GM23338 (cell line): ENCODE data around the gene ARHGEF25. TPM values are rescaled to one million over a fixed set of nuclear protein-coding genes. Genes with fewer than 3 reads are reported as not detected.

Source experiments
- ATAC-seq: fragments of 200-7000 bp; cut with Tn5 transposase; 3 replicates; pipeline ENCODE4 v1.9.1; 2020
- DNase-seq: peaks from one replicate; pipeline ENCODE4 v3.0.0-alpha.2; 2015; ENCODE audit warnings: low spot score
- H2AFZ ChIP-seq: fragments of 200-600 bp; sonication (generic); 2 replicates; pipeline ENCODE4 v1.8.0; 2016; ENCODE audit warnings: antibody characterized with exemption, mild to moderate bottlenecking, moderate library complexity
- H3F3A ChIP-seq: fragments of 200-600 bp; sonication (generic); replicated peaks from 2 replicates; pipeline ENCODE4 v1.8.0; 2017; ENCODE audit warnings: antibody characterized with exemption, mixed run types, low read depth
- H3K27ac ChIP-seq: fragments of 200-600 bp; sonication (generic); 2 replicates; pipeline ENCODE4 v1.6.1; 2016; ENCODE audit warnings: low read depth
- H3K27me3 ChIP-seq: fragments of 200-600 bp; sonication (generic); 2 replicates; pipeline ENCODE4 v1.8.0; 2016; ENCODE audit warnings: mild to moderate bottlenecking, mixed run types, moderate library complexity; ENCODE audit not compliant: insufficient read depth
- H3K36me3 ChIP-seq: fragments of 200-600 bp; sonication (generic); 2 replicates; pipeline ENCODE4 v1.8.0; 2016; ENCODE audit warnings: mild to moderate bottlenecking; ENCODE audit not compliant: insufficient read depth
- H3K4me1 ChIP-seq: fragments of 200-600 bp; sonication (generic); 2 replicates; pipeline ENCODE4 v1.8.0; 2016; ENCODE audit warnings: mild to moderate bottlenecking, moderate library complexity; ENCODE audit not compliant: insufficient read depth
- H3K4me2 ChIP-seq: fragments of 200-600 bp; sonication (generic); 2 replicates; pipeline ENCODE4 v1.7.1; 2017; ENCODE audit warnings: mixed run types
- H3K4me3 ChIP-seq: fragments of 200-600 bp; sonication (generic); 2 replicates; pipeline ENCODE4 v1.6.1; 2016; ENCODE audit warnings: mixed run types
- H3K79me2 ChIP-seq: fragments of 200-600 bp; sonication (generic); replicated peaks from 2 replicates; pipeline ENCODE4 v1.8.0; 2017; ENCODE audit warnings: mild to moderate bottlenecking; ENCODE audit not compliant: insufficient read depth
- H3K9me2 ChIP-seq: fragments of 200-600 bp; sonication (generic); 2 replicates; pipeline ENCODE4 v1.8.0; 2017; ENCODE audit not compliant: insufficient read depth
- H4K20me1 ChIP-seq: fragments of 200-600 bp; sonication (generic); replicated peaks from 2 replicates; pipeline ENCODE4 v1.8.0; 2017; ENCODE audit warnings: mild to moderate bottlenecking; ENCODE audit not compliant: insufficient read depth
- H3K27ac Mint-ChIP-seq: 2 replicates; pipeline ENCODE4 v1.8.0; 2020; ENCODE audit warnings: inconsistent platforms, mild to moderate bottlenecking, moderate library complexity, mixed read lengths
- H3K27me3 Mint-ChIP-seq: 3 replicates; pipeline ENCODE4 v1.8.0; 2022; ENCODE audit warnings: low read depth, mild to moderate bottlenecking, moderate library complexity, mixed read lengths, inconsistent platforms; ENCODE audit not compliant: insufficient read depth, poor library complexity
- H3K36me3 Mint-ChIP-seq: 3 replicates; pipeline ENCODE4 v1.8.0; 2021; ENCODE audit warnings: low read depth, mild to moderate bottlenecking, inconsistent platforms, moderate library complexity, mixed read lengths
- H3K4me1 Mint-ChIP-seq: 3 replicates; pipeline ENCODE4 v1.8.0; 2020; ENCODE audit warnings: mild to moderate bottlenecking, inconsistent platforms, mixed read lengths
- H3K4me3 Mint-ChIP-seq: 3 replicates; pipeline ENCODE4 v1.8.0; 2021; ENCODE audit warnings: moderate library complexity, mild to moderate bottlenecking, inconsistent platforms, mixed read lengths
- H3K9me3 Mint-ChIP-seq: 3 replicates; pipeline ENCODE4 v1.8.0; 2020; ENCODE audit warnings: moderate library complexity, mild to moderate bottlenecking, inconsistent platforms, mixed read lengths
- EZH2 ChIP-seq: fragments of 200-600 bp; sonication (generic); IDR thresholded peaks from one replicate; pipeline ENCODE4 v1.8.0; 2017; ENCODE audit warnings: antibody characterized with exemption, mild to moderate bottlenecking, low read depth; ENCODE audit not compliant: unreplicated experiment
- EZH2phosphoT487 ChIP-seq: fragments of 200-600 bp; sonication (generic); IDR thresholded peaks from one replicate; pipeline ENCODE4 v1.8.1; 2018; ENCODE audit warnings: antibody characterized with exemption; ENCODE audit not compliant: unreplicated experiment
- JUNB ChIP-seq: IDR thresholded peaks from one replicate; pipeline ENCODE4 v1.6.1; 2016; ENCODE audit warnings: antibody characterized with exemption; ENCODE audit not compliant: unreplicated experiment
- POLR2AphosphoS5 ChIP-seq: IDR thresholded peaks from 2 replicates; pipeline ENCODE4 v1.6.1; 2016; ENCODE audit warnings: antibody characterized with exemption, low read depth
- STAT1 ChIP-seq: IDR thresholded peaks from one replicate; pipeline ENCODE4 v1.6.1; 2016; ENCODE audit warnings: antibody characterized with exemption; ENCODE audit not compliant: unreplicated experiment
- ZNF114 ChIP-seq: fragments of 250-450 bp; sonication (Bioruptor Pico); IDR thresholded peaks from 2 replicates; pipeline ENCODE4 v1.5.0; 2020; ENCODE audit warnings: mild to moderate bottlenecking, moderate library complexity
- ZNF331 ChIP-seq: fragments of 250-450 bp; sonication (Bioruptor Pico); IDR thresholded peaks from 2 replicates; pipeline ENCODE4 v1.5.0; 2020; ENCODE audit warnings: low read depth, mild to moderate bottlenecking, moderate library complexity
- polyA plus RNA-seq: library from polyadenylated mRNA; unstranded; fragments of >200 nt; fragmentation: Nextera tagmentation; extraction: Ambion mirVana; gene quantifications from 2 replicates; pipeline ENCODE4 v1.2.1, GENCODE V29; 2016
- total RNA-seq: library from RNA; depleted of rRNA; stranded (reverse); fragments of >200 nt; shearing (Covaris generic); gene quantifications from 2 replicates; pipeline ENCODE4 v1.2.3, GENCODE V29; 2014
- TF ChIP-seq, protein P1 (sequence below): IDR thresholded peaks from 2 replicates; pipeline ENCODE4 v1.6.1; 2016; ENCODE audit warnings: antibody characterized with exemption
- TF ChIP-seq, protein P2 (sequence below), 2 experiments: fragments of 200-600 bp in 1 of 2; sonication (generic) in 1 of 2; conservative IDR thresholded peaks; 2 replicates each; pipeline versions ENCODE4 v1.5.1 to v1.6.1; 2016 to 2017; ENCODE audit warnings: antibody characterized with exemption in 2 of 2, low read depth in 2 of 2, mild to moderate bottlenecking in 2 of 2, moderate library complexity in 1 of 2

Gene ARHGEF25
- total and polyA plus RNA-seq, 2 experiments from 2014 or later, result 0.53 to 10.2 TPM

DNA sequence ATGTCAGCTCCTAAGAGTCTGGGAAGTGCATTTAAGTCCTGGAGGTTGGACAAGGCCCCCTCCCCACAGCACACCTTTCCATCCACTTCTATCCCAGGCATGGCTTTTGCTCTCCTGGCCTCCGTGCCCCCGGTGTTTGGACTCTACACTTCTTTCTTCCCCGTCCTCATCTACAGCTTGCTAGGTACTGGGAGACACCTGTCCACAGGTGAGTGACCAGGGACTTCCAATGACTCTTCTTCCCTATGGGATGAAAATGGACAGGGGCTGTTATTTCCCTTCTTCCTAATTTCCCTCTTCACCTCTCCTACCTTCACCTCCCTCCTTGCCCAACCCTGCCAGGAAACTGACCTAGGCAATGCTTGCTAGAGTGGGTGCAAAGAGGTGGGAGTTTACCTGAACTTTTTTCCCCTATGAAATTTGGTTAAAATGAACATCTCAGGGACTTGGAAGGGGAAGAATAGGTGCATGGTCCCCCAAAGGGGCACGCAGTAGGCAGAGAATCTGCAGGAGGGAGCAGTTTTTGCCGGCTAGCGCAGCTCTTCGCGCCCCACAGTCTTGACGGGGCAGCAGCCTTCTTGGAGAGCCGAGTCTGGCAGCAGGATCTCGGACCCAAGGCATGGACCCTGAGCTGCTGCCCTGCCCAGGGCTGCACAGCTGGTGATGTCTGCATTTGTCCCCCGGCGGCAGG lies 9.2 kb downstream of the ARHGEF25 start:
- Histone ChIP-seq H3K27ac (no peak overlapping the region), H3K79me2 (no peaks in the 10 kb centered on the region), H3K9me2 (no peaks in the 10 kb centered on the region), H3K4me3 (peak overlapping the region; percentile 59), H2AFZ (no peak overlapping the region; the same call in 1 of the 2 replicates), H3F3A (0 out of 2 replicates have a peak, but pooled peaks cover 13% of the 10 kb centered on the region), H3K4me1 (peaks cover 24% of the 10 kb centered on the region), H3K4me2 (peak overlapping the region; percentile 87), H4K20me1 (peaks cover 8% of the 10 kb centered on the region), H3K27me3 (peaks cover 100% of the 10 kb centered on the region), H3K36me3 (peaks cover 4% of the 10 kb centered on the region; the same call in 1 of the 2 replicates)
- TF ChIP-seq, protein P1, sequence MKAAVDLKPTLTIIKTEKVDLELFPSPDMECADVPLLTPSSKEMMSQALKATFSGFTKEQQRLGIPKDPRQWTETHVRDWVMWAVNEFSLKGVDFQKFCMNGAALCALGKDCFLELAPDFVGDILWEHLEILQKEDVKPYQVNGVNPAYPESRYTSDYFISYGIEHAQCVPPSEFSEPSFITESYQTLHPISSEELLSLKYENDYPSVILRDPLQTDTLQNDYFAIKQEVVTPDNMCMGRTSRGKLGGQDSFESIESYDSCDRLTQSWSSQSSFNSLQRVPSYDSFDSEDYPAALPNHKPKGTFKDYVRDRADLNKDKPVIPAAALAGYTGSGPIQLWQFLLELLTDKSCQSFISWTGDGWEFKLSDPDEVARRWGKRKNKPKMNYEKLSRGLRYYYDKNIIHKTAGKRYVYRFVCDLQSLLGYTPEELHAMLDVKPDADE, result no peak
- TF ChIP-seq POLR2AphosphoS5, result no peak
- no peak for TF ChIP-seq JUNB
- peak; percentile 70 for TF ChIP-seq EZH2
- TF ChIP-seq, protein P2, sequence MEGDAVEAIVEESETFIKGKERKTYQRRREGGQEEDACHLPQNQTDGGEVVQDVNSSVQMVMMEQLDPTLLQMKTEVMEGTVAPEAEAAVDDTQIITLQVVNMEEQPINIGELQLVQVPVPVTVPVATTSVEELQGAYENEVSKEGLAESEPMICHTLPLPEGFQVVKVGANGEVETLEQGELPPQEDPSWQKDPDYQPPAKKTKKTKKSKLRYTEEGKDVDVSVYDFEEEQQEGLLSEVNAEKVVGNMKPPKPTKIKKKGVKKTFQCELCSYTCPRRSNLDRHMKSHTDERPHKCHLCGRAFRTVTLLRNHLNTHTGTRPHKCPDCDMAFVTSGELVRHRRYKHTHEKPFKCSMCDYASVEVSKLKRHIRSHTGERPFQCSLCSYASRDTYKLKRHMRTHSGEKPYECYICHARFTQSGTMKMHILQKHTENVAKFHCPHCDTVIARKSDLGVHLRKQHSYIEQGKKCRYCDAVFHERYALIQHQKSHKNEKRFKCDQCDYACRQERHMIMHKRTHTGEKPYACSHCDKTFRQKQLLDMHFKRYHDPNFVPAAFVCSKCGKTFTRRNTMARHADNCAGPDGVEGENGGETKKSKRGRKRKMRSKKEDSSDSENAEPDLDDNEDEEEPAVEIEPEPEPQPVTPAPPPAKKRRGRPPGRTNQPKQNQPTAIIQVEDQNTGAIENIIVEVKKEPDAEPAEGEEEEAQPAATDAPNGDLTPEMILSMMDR (conservative IDR thresholded peaks at IDR 0.05; ENCODE audit: low read depth in 2 of 2), result no peak
- no peak for TF ChIP-seq EZH2phosphoT487
- Mint-ChIP-seq H3K27ac (no peak overlapping the region), H3K4me1 (peaks cover 22% of the 10 kb centered on the region), H3K4me3 (peak overlapping the region; percentile 71), H3K9me3 (no peaks in the 10 kb centered on the region), H3K36me3 (peaks cover 12% of the 10 kb centered on the region; the same call in 2 of the 3 replicates), H3K27me3 (peaks cover 98% of the 10 kb centered on the region)
- ATAC-seq, result peak; percentile 2; the same call in 2 of the 3 replicates
- no peak for DNase-seq

DNA sequence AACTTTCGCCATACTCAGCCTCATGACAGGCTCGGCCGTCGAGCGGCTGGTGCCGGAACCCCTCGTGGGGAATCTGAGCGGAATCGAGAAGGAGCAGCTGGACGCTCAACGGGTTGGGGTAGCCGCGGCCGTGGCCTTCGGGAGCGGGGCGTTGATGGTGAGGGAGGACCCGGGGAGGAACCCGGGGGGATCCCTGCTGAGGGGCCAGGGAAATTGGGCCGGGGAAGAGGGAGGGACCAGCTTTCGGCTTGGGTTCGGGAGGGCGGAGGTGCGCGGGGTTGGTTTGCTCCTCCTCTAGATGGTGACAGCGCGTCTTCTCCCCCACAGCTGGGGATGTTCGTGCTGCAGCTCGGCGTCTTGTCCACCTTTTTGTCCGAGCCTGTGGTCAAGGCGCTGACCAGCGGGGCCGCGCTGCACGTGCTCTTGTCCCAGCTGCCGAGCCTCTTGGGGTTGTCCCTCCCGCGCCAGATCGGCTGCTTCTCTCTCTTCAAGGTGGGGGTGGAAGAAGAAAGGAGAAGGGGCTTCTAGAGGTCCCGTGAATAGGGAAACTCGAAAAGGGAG lies 9.8 kb downstream of the ARHGEF25 start:
- Histone ChIP-seq H3F3A (0 out of 2 replicates have a peak, but pooled peaks cover 13% of the 10 kb centered on the region), H2AFZ (peak overlapping the region; percentile 69; the same call in 1 of the 2 replicates), H3K27ac (no peak overlapping the region), H3K79me2 (no peaks in the 10 kb centered on the region), H3K4me3 (peak overlapping the region; percentile 59), H3K9me2 (no peaks in the 10 kb centered on the region), H4K20me1 (peaks cover 8% of the 10 kb centered on the region), H3K4me2 (peak overlapping the region; percentile 87), H3K36me3 (peaks cover 4% of the 10 kb centered on the region; the same call in 1 of the 2 replicates), H3K27me3 (peaks cover 100% of the 10 kb centered on the region), H3K4me1 (peaks cover 24% of the 10 kb centered on the region)
- peak overlapping the region; percentile 71 for H3K4me3 Mint-ChIP-seq
- peak; percentile 39 for ATAC-seq
- no peak overlapping the region for H3K27ac Mint-ChIP-seq
- H3K36me3 Mint-ChIP-seq, result peaks cover 8% of the 10 kb centered on the region; the same call in 2 of the 3 replicates
- peaks cover 22% of the 10 kb centered on the region for H3K4me1 Mint-ChIP-seq
- peak; percentile 62 for DNase-seq
- H3K27me3 Mint-ChIP-seq, result peaks cover 100% of the 10 kb centered on the region
- H3K9me3 Mint-ChIP-seq, result no peaks in the 10 kb centered on the region
- TF ChIP-seq, protein P2 (conservative IDR thresholded peaks at IDR 0.05; ENCODE audit: low read depth in 2 of 2), result peak in 1 of 2 experiments; percentile 9; a peak in 2 of 4 replicates
- TF ChIP-seq JUNB (no peak), EZH2 (peak; percentile 87), EZH2phosphoT487 (peak; percentile 84), STAT1 (no peak), ZNF114 (CRISPR knock-in tag) (no peak), ZNF331 (CRISPR knock-in tag) (no peak)
